ENCODE measurements around the gene BRPF3. TPM values are rescaled to one million over a fixed set of nuclear protein-coding genes. Genes with fewer than 3 reads are reported as not detected.
"Not testable (repeated sequence)": the region's sequence is repeated elsewhere in the genome, so short reads cannot be mapped to it uniquely, and the experiment has no call there.

BRPF3 gene
- total RNA-seq, 2 experiments from 2014 or later: 15.3 to 16.4 TPM

DNA sequence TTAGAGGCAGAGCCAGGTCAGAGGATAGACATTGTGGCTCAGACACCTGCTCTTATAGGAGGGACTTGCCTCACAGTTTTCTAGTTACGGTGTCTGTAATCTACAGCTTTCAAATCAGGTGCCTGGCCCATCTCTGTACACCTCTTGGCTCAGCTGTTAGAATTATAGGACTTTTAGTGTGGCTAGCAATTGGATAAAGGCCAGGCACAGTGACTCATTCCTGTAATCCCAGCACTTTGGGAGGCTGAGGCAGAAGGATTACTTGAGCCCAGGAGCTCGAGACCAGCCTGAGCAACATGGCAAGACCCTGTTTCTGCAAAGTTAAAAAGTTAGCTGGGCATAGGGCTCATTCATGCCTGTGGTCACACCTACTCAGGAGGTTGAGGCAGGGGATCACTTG, 20.0 kb downstream of the BRPF3 start:
- no peaks in the 10 kb centered on the region for H3K27me3 Mint-ChIP-seq
- no peak for DNase-seq
- H3K4me1 Mint-ChIP-seq: no peaks in the 10 kb centered on the region
- H3K9me3 Mint-ChIP-seq: no peaks in the 10 kb centered on the region
- peaks cover 25% of the 10 kb centered on the region for H3K36me3 Mint-ChIP-seq
- no peak overlapping the region for H3K4me3 Mint-ChIP-seq
- H3K27ac Mint-ChIP-seq: no peak overlapping the region

DNA sequence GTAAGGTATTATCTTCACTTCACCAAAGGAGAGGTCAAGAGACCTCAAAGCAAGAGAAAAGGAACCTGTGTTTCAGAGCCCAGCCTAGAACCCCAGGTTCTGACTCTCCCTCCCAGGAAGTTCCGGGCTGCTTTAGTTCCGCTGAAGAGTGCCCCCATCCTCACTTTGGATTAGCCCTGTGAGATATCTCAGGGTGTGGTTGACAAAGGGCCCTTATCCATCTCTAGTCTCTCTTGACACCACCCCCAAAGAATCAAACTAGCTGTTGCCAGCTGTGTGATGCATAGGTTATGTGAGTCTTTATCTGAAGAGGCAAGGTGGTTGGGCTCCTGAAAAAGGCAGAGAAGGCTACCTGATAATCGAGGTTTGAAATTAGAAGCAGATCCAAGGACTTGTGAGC, 20.6 kb downstream of the BRPF3 start:
- H3K27me3 Mint-ChIP-seq: no peaks in the 10 kb centered on the region
- no peaks in the 10 kb centered on the region for H3K9me3 Mint-ChIP-seq
- no peak overlapping the region for H3K27ac Mint-ChIP-seq
- no peak overlapping the region for H3K4me3 Mint-ChIP-seq
- H3K36me3 Mint-ChIP-seq: peaks cover 23% of the 10 kb centered on the region
- H3K4me1 Mint-ChIP-seq: no peaks in the 10 kb centered on the region
- no peak for DNase-seq

DNA sequence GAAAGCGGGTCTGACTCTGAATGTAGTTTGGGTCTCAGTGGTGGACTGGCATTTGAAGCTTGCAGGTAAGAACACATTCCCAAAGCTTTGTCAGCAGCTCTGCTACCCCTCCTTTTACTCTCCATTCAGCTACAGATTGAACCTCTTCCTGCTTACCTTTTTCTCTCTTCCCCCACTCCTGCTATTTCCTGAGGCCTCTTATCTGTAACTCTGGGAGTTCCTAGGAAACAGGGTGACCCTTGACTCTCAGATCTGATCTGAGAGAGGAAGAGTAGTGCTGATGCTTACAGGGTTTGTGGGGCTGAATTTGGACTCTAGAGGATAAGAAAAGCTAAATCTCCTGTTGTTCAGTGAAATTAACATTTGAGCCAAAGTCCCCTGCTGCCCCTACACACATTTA, 21.4 kb downstream of the BRPF3 start:
- Mint-ChIP-seq H3K27ac (no peak overlapping the region), H3K36me3 (peaks cover 22% of the 10 kb centered on the region), H3K27me3 (no peaks in the 10 kb centered on the region), H3K4me3 (no peak overlapping the region), H3K4me1 (no peaks in the 10 kb centered on the region), H3K9me3 (no peaks in the 10 kb centered on the region)
- DNase-seq: no peak

DNA sequence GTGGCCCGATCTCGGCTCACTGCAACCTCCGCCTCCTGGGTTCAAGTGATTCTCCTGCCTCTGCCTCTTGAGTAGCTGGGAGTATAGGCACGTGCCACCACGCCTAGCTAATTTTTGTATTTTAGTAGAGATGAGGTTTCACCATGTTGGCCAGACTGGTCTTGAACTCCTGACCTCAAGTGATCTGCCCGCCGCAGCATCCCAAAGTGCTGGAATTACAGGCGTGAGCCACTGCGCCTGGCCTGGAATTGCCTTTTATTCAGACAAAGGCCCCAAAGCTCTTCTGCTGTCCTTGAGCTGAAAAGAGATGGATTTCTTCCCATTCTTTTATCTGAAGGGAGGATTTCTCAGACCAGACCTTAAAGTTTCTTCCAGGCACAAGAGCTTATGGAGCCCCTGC, 22.0 kb downstream of the BRPF3 start:
- H3K27ac Mint-ChIP-seq, H3K27me3 Mint-ChIP-seq, H3K4me1 Mint-ChIP-seq, H3K4me3 Mint-ChIP-seq, DNase-seq, H3K9me3 Mint-ChIP-seq: not testable (repeated sequence)
- peaks cover 19% of the 10 kb centered on the region for H3K36me3 Mint-ChIP-seq

DNA sequence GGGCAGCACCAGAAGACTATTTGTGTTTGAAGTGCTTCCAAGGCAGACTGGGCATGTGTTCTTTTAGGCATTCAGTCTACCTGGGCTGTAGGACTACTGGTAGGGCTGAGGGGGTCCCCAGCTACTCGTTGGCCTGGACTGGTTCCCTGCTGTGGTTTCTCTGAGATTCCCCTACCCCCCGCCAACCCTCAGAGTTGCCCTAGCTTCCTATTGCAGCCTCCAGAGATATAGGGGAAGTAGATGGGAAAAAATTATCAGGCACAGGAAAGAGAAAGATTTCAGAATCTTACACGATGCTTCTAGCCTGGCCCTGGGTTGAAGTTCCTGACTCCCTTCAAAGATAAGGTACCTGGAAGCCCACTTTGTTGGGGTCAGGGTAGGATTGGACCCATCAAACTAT, 22.5 kb downstream of the BRPF3 start:
- H3K9me3 Mint-ChIP-seq: no peaks in the 10 kb centered on the region
- no peak for DNase-seq
- H3K4me1 Mint-ChIP-seq: no peaks in the 10 kb centered on the region
- peaks cover 20% of the 10 kb centered on the region for H3K36me3 Mint-ChIP-seq
- H3K4me3 Mint-ChIP-seq: no peak overlapping the region
- H3K27me3 Mint-ChIP-seq: no peaks in the 10 kb centered on the region
- H3K27ac Mint-ChIP-seq: no peak overlapping the region

DNA sequence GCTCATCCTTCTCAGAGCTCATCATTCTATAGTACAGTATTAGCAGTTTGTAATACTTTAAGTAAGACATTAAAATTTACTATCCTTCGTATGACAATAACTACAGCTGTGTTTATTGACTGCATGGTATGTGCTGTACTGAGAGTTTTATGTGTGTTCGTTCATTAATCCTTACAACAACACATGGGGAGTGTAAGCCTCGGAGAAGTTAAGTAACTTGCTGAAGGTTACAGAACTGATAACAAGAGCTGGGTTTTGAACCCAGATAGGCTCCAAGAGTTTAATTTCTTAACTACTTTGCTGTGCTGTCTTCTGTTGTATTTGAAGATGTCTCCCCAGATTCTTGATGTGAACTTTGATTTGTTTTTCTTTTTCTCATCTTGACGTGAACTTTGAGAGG, 23.7 kb downstream of the BRPF3 start:
- Mint-ChIP-seq H3K27ac (no peak overlapping the region), H3K4me1 (no peaks in the 10 kb centered on the region), H3K4me3 (no peak overlapping the region), H3K27me3 (no peaks in the 10 kb centered on the region), H3K36me3 (peaks cover 20% of the 10 kb centered on the region), H3K9me3 (no peaks in the 10 kb centered on the region)
- DNase-seq: no peak

DNA sequence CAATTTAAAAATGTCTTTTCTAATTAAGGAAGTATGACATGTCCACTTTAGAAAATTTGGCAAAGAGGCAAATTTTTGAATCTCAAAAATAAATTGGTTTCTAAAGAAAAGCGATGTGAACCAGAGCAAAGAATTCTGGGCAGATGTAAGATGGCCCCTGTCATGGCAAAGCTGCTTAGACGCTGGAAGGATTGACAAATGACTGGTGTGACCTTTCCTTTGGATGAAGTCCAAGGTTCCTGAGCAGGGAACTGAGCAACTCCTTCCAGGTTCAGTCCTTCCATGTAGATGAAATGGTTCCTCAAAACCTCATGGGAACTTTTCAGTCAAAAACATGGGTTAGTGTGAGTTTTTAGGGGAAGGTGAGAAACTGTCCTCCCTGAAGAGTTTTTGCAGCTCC, 25.1 kb downstream of the BRPF3 start:
- no peaks in the 10 kb centered on the region for H3K4me1 Mint-ChIP-seq
- H3K36me3 Mint-ChIP-seq: peaks cover 20% of the 10 kb centered on the region
- no peaks in the 10 kb centered on the region for H3K9me3 Mint-ChIP-seq
- no peak for DNase-seq
- H3K27ac Mint-ChIP-seq: no peak overlapping the region
- H3K27me3 Mint-ChIP-seq: no peaks in the 10 kb centered on the region
- H3K4me3 Mint-ChIP-seq: no peak overlapping the region

DNA sequence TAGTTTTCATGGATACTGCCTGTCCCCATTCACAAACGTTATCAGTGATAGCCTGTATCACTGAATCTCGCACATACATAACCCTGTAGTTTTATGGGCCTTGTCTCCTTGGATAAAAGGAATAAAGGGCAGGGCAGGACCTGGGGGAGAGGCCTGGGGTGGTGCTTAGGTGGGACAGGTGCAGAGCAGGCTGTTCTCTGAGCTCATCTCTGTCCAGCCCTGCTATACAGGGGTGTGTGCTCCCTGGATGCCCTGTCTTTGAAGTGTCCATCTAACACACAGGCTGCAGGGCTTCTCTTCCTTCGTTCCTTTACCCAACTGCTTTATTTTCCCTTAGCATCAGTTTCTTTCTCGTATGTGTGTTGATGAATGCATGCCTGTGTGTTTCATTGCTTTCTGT, 26.4 kb downstream of the BRPF3 start:
- no peaks in the 10 kb centered on the region for H3K9me3 Mint-ChIP-seq
- DNase-seq: no peak
- no peak overlapping the region for H3K4me3 Mint-ChIP-seq
- no peaks in the 10 kb centered on the region for H3K27me3 Mint-ChIP-seq
- no peaks in the 10 kb centered on the region for H3K4me1 Mint-ChIP-seq
- H3K36me3 Mint-ChIP-seq: peaks cover 18% of the 10 kb centered on the region
- H3K27ac Mint-ChIP-seq: no peak overlapping the region

DNA sequence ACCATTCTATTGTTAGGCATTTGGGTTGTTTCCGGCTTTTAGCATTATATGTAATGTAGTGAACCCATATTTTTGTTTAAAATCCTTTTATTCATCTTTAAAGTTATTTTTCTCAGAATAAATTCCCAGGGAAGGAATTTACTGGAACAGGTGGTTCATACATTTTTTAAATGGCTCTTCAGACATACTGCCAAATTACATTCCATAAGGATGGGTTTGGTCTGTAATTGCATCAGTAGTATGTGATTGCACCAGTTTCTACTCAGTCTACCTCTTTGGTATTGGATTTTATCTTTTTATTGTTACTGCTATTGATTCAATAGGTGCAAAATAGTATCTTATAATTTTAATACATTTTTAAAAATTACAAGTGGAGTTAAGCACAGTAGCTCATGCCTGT, 27.2 kb downstream of the BRPF3 start:
- no peak overlapping the region for H3K27ac Mint-ChIP-seq
- no peak overlapping the region for H3K4me3 Mint-ChIP-seq
- H3K4me1 Mint-ChIP-seq: no peaks in the 10 kb centered on the region
- no peaks in the 10 kb centered on the region for H3K9me3 Mint-ChIP-seq
- peaks cover 10% of the 10 kb centered on the region for H3K36me3 Mint-ChIP-seq
- H3K27me3 Mint-ChIP-seq: no peaks in the 10 kb centered on the region
- DNase-seq: no peak

DNA sequence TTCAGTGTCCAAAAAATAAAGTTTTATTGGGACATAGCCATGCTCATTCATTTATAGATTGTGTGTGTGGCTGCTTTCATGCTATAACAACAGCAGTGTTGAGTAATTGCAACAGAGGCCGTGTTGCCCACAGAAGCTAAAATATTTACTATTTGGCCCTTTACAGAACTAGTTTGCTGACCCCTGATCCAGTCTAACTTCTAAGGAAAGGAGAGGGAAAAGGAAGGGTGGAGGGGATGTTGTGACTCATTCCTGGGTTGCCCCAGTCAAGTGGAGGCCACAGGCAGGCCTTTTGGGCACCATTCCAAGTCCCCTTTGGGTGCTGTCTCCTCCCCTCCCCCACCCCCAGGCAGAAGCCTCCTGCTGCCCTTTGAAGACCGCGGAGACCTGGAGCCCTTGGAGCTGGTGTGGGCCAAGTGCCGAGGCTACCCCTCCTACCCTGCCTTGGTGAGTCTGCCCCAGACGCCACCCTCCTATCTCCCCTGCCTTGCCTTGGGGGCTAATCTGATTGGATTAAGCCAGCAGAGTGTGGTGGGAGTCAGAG, 28.4 kb downstream of the BRPF3 start:
- no peak overlapping the region for H3K4me3 Mint-ChIP-seq
- H3K9me3 Mint-ChIP-seq: no peaks in the 10 kb centered on the region
- no peak overlapping the region for H3K27ac Mint-ChIP-seq
- H3K36me3 Mint-ChIP-seq: peaks cover 8% of the 10 kb centered on the region
- DNase-seq: no peak
- no peaks in the 10 kb centered on the region for H3K27me3 Mint-ChIP-seq
- H3K4me1 Mint-ChIP-seq: no peaks in the 10 kb centered on the region

DNA sequence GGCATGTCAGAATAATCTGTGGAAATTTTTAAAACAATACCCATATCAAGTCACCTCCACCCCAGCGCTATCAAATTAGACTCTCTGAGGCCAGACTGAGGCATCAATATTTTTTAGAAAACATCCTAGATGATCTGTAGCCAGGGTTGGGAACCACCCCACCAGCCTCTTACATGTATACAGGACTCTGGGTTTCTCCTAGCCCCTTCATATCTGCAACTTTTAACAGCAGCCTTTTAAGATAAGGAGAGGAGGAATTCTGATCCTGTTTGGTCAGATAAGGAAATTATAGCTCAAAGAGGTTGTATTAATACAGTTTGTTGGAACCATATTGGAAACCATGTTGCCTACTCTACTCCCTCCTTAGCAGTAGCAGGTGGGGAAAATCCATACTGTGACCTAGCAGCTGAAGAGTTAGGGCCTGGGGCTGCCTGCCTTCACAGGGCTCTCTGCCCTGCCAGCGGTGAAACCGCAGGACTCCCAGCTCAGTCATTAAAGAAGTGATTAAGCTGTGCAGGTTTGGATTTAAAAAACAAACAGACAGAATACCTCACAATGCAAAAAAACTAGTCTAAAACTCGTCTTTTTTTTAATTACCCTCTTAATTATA, 30.0 kb downstream of the BRPF3 start:
- H3K4me3 Mint-ChIP-seq: no peak overlapping the region
- no peaks in the 10 kb centered on the region for H3K27me3 Mint-ChIP-seq
- no peaks in the 10 kb centered on the region for H3K4me1 Mint-ChIP-seq
- H3K27ac Mint-ChIP-seq: no peak overlapping the region
- no peaks in the 10 kb centered on the region for H3K9me3 Mint-ChIP-seq
- no peak for DNase-seq
- H3K36me3 Mint-ChIP-seq: peaks cover 11% of the 10 kb centered on the region

DNA sequence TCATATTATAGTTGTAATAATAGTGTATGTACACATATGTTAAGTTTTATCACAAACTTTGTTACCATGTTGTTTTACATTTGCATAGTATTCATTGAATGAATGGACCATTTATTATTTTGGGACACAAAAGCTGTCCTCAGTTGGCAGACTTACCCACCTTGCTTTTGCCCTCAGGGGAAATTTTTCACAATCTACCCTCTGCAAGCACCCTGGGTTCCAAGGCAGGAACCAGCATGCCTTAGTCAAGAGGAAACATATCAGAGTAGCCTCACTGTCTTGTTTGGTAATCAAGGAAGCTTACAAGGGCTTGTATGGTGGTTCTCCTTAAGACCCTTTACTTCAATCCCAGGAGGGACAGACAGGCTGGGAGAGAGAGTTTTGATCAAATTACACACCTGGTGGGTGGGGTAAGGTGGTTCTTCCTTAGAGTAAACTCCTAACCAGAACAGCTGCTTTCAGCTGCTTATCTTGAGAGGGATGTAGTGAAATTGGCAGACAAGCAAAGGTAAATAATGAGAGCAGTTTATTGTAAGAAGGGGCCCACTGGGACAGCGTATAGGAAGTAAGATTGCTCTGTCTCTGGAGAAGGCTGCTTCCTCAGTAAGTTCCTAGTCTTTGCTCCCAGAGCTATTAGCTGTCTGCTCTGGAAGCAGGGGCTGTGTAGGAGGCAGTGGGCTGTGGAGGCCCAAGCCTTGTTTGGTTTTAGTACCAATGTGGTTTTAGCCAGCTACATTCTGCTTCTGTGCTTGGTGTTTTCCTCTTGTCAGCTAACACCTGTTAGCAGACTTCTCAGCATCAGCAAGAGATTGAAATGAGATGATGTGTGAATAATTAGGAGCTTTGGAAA, 31.1 kb downstream of the BRPF3 start:
- Mint-ChIP-seq H3K4me3 (no peak overlapping the region), H3K36me3 (peaks cover 10% of the 10 kb centered on the region), H3K4me1 (no peaks in the 10 kb centered on the region), H3K27me3 (no peaks in the 10 kb centered on the region), H3K27ac (no peak overlapping the region), H3K9me3 (no peaks in the 10 kb centered on the region)
- DNase-seq: no peak

DNA sequence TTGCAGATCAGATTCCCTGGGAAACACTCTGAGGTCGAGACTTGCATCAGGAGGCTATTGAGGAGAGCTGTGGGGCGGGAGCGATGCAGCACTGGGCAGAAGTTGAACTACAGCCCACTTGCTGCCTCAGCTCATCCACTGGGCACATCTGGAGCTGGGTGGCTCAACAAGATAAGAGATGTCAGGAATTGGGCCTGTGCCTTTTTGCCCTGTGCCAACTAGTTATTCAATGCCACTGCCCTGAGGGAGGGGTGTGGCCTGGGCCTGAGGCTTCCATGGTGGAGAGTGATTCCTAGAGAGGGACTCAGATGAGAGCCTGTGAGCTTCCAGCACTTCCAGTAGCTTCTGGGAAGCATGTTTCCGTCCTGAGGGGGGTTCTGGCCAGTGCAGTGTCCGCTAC, 32.7 kb downstream of the BRPF3 start:
- no peaks in the 10 kb centered on the region for H3K9me3 Mint-ChIP-seq
- no peak for DNase-seq
- no peaks in the 10 kb centered on the region for H3K4me1 Mint-ChIP-seq
- H3K27ac Mint-ChIP-seq: no peak overlapping the region
- H3K36me3 Mint-ChIP-seq: peaks cover 10% of the 10 kb centered on the region
- no peaks in the 10 kb centered on the region for H3K27me3 Mint-ChIP-seq
- H3K4me3 Mint-ChIP-seq: no peak overlapping the region

DNA sequence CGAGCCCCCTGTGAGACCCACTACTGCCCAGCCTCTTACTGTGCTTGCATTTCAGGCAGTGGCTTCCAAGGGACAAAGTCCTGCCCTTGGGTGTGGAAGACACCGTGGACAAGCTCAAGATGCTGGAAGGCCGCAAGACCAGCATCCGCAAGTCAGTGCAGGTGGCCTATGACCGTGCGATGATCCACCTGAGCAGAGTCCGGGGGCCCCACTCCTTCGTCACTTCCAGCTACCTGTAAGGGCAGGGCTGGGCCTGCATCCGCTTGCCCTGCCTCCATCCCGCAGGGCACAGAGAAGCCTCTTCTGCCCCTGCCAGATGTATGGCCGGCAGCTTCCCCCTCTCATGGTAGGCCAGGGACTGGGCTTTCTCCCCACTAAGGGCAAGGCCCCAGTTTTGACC, 33.8 kb downstream of the BRPF3 start:
- H3K9me3 Mint-ChIP-seq: no peaks in the 10 kb centered on the region
- no peaks in the 10 kb centered on the region for H3K27me3 Mint-ChIP-seq
- H3K36me3 Mint-ChIP-seq: peaks cover 5% of the 10 kb centered on the region
- no peaks in the 10 kb centered on the region for H3K4me1 Mint-ChIP-seq
- H3K4me3 Mint-ChIP-seq: no peak overlapping the region
- no peak overlapping the region for H3K27ac Mint-ChIP-seq
- DNase-seq: no peak

DNA sequence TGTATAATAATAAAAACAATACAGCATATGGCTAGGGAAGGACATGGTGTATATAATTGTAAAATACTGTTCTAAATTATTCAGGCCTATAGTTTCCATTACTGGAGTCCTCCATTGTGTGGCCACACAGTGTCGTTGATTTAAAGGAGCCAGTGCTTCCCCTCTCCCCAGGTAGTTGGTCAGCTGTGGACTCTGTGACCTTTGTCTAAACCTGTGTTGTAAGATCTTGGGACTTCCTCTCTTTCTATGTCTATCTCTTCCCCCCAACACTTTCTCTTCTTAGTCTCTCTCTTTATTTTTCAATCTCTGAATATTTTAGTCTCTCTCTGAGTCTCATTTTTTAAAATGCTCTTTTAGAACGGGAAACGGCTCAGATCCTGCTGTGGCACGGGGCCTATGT, 35.6 kb downstream of the BRPF3 start:
- H3K9me3 Mint-ChIP-seq: no peaks in the 10 kb centered on the region
- no peak overlapping the region for H3K27ac Mint-ChIP-seq

DNA sequence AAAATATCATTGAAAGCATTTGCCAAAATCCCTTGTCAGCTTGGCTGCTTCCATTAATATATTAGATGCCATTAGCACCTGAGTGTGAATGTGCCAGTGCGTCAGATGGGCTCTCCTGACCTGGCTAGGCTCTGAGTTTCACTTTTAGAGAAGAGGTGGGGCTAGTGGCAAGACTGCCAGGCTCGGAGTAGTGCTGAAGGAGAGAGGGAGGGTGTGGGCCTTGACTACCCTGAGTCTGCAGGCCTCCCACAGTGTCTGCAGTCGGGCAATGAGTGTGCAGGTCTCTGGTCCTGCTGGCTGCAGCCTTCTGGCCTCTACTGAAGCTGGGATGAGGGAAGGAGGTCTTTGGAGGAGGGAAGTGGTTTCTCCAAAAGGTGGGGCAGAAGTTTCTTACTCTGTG, 38.8 kb downstream of the BRPF3 start:
- Mint-ChIP-seq H3K4me1 (no peaks in the 10 kb centered on the region), H3K9me3 (no peaks in the 10 kb centered on the region), H3K36me3 (peaks cover 5% of the 10 kb centered on the region), H3K27me3 (no peaks in the 10 kb centered on the region), H3K4me3 (no peak overlapping the region), H3K27ac (no peak overlapping the region)
- no peak for DNase-seq

More for the DNA sequence above, 35.6 kb downstream of the BRPF3 start:
- H3K27me3 Mint-ChIP-seq: no peaks in the 10 kb centered on the region
- H3K36me3 Mint-ChIP-seq: peaks cover 5% of the 10 kb centered on the region
- DNase-seq: no peak
- H3K4me3 Mint-ChIP-seq: no peak overlapping the region
- no peaks in the 10 kb centered on the region for H3K4me1 Mint-ChIP-seq

All from activated naive CD8-positive, alpha-beta T cell treated with anti-CD3 and anti-CD28 coated beads for 36 hours (primary cell).